ENCODE data around the gene ARRDC2.
"Not testable (repeated sequence)": the region's sequence is repeated elsewhere in the genome, so short reads cannot be mapped to it uniquely, and the experiment has no call there.

The ARRDC2 gene

DNA sequence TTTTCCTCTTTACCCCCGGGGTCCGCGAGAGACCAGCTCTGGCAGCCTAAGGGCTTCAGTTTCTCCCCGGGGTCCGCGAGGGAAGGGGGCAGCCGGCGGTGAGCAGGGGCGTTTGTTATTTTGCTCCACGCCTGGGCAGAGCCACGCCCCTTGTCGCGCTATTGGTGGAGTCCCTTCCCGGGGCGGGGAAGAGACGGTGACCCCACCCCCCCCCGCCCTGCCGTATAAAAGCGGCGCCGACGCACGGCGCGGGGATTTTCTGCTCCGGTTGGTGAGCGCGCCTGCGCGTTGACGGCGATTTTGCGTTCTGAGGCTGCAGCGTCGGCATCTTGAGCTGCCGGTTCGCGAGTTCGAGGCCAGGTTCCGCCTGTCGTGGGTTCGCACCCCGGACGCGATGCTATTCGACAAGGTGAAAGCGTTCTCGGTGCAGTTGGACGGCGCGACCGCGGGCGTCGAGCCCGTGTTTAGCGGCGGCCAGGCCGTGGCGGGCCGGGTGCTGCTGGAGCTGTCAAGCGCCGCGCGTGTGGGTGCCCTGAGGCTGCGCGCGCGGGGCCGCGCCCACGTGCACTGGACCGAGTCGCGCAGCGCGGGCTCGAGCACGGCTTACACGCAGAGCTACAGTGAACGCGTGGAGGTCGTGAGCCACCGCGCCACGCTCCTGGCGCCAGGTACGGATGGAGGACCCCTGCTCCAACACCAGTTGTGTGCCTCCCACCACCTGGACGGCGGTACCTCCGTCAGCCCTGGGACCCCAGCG is at the start of gene ARRDC2:
ARRDC2 (plus strand) TSS at position 254 of the 757 bp plus-strand sequence; CDS start at position 395, 141 bp downstream.
- peak; percentile 77 to 83 for DNase-seq (ENCODE audit: low read depth in 2 of 2)

GRCh38 chr19:17963936-17964691 is 43.9 kb upstream of the ARRDC2 start:
- no peak for DNase-seq (ENCODE audit: low read depth in 2 of 2)

DNA sequence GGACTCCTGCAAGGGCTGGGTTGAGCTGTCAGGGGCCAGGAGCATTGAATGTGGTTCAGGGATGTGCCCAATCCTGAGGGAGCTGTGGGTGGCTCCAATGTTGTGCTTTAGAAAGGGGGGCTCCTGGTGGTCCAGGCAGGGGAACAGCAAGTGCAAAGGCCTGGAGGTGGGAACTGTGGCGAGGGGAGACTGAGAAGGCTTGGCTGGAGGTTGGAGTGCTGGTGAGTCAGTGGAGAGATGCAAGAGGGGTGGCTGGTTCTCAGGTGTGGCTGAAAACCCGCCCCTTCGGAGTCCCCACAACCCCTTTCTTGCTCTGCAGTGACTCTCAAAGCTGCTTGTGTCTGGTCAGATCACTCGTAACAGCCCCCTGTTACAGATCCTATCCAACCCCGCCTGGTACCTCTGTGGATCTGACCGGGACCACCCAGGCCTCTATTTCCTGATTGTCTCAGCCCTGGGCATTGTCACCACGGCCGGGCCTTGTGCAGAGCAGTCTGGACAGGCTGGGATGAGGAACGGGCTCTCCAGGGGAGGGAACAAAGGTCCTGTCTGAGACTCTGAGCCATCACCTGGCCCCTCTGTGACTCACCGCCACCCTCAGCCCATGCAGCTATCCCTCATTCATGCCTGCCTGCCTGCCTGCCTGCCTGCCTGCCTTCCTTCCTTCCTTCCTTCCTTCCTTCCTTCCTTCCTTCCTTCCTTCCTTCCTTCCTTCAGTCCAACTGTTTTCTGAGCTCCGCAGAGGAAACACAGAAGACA is 42.4 kb upstream of the ARRDC2 start:
- DNase-seq (ENCODE audit: low read depth in 2 of 2): no peak

GRCh38 chr19:17966129-17966483 is 41.9 kb upstream of the ARRDC2 start:
- no peak for DNase-seq (ENCODE audit: low read depth in 2 of 2)

- DNase-seq (ENCODE audit: low read depth in 2 of 2): no peak
Measured at GRCh38 chr19:17966550-17967256, 41.3 kb upstream of the ARRDC2 start, which contains the start of gene KCNN1. KCNN1 (plus strand) TSS chr19:17967107; CDS start chr19:17973889, 6,782 bp downstream.

DNA sequence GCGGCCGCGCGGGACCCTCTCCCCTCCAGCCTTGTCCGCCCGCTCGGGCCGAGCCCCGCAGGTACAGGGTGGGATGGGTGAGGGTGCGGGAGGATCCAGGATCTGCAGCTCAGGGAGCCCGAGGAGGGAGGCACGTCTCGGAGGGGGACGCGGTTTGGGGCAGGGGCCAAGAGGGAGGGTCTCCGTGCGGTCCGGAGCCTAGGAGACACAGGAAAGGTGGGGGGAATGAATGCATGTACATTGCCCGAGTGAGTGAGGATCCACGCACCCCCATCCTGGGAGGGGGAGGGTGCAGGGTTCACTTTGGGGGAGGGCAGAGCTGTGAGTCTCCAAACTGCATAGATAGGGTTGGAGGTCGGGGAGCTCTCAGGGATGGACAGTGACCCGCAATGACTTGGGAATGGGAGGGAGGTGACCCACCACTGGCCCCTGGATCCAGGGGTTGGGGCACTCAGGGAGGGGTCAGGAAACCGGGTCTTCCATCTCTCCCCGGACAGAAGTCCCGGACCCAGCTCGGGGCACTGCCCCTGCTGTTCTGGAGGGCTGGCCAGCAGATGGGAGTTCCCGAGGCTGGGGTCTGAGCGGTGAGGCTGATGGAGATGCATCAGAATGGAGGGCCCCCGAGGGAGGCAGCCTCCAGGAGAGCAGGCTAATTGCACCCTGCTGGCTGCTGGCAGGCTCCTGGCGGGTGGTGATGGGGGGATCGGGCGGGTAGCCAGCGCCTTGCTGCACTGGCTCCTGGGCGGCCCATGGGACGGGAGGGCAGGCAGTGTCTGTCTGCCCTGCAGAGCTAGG is 40.5 kb upstream of the ARRDC2 start:
- no peak for DNase-seq (ENCODE audit: low read depth in 2 of 2)

- no peak for DNase-seq (ENCODE audit: low read depth in 2 of 2)
Measured at GRCh38 chr19:17968362-17968761, 39.6 kb upstream of the ARRDC2 start.

GRCh38 chr19:17969096-17969792 is 38.7 kb upstream of the ARRDC2 start:
- no peak for DNase-seq (ENCODE audit: low read depth in 2 of 2)

- no peak for DNase-seq (ENCODE audit: low read depth in 2 of 2)
Measured at GRCh38 chr19:17972230-17972629, 35.7 kb upstream of the ARRDC2 start.

DNA sequence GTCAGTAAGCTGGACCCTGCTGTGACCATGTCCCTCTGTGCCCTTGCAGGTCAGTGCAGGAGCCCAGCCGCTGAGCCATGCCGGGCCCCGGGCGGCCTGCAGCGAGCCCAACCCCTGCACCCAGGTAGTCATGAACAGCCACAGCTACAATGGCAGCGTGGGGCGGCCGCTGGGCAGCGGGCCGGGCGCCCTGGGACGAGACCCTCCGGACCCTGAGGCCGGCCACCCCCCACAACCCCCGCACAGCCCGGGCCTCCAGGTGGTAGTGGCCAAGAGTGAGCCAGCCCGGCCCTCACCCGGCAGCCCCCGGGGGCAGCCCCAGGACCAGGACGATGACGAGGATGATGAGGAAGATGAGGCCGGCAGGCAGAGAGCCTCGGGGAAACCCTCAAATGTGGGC is 34.2 kb upstream of the ARRDC2 start:
- DNase-seq (ENCODE audit: low read depth in 2 of 2): no peak

DNA sequence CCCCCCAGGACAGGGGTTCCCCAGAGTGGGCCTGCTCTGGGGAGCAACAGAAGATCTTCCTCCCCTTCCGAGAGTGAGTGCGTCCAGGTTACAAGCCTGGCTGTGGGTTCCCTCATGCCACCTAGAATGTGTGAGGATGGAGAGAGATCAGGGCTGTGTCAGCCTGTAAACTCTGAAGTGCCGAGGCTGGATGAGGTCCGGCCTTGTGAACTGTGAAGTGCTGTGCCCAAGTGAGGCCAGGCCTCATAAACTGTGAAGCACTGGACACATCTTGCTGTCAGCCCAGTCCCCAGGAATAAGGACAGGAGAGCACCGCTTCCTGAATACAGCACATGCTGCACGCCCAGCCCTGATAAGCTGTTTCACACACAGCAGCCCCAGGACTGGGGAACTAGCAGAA is 33.4 kb upstream of the ARRDC2 start:
- DNase-seq (ENCODE audit: low read depth in 2 of 2): no peak

GRCh38 chr19:17975032-17975431 is 32.9 kb upstream of the ARRDC2 start:
- no peak for DNase-seq (ENCODE audit: low read depth in 2 of 2)

DNA sequence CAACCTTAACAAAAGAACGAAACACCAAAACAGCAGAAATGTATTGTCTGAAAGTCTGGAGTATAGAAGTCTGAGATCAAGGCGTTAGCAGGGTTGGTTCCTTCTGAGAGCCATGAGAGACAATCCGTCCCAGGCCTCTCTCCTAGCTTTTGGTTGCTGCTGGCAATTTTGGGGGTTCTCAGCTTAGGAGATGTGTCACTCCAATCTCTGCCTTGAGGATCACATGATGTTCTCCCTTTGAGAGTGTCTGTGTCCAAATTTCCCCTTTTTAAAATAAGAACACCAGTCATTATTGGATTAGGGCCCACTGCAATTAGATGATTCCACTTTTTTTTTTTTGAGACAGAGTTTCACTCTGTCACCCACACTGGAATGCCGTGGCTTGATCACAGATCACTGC is 30.9 kb upstream of the ARRDC2 start:
- DNase-seq (ENCODE audit: low read depth in 2 of 2): no peak

- DNase-seq (ENCODE audit: low read depth in 2 of 2): no peak
Measured at GRCh38 chr19:17977488-17977887, 30.5 kb upstream of the ARRDC2 start.

DNA sequence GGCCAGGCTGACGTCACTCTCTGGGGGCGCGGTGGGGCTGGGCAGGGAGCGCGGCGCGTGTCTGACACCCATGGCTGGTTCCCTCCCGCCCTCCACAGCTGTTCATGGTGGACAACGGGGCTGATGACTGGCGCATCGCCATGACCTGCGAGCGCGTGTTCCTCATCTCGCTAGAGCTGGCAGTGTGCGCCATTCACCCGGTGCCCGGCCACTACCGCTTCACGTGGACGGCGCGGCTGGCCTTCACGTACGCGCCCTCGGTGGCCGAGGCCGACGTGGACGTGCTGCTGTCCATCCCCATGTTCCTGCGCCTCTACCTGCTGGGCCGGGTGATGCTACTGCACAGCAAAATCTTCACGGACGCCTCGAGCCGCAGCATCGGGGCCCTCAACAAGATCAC is 26.4 kb upstream of the ARRDC2 start:
- DNase-seq (ENCODE audit: low read depth in 2 of 2): no peak

DNA sequence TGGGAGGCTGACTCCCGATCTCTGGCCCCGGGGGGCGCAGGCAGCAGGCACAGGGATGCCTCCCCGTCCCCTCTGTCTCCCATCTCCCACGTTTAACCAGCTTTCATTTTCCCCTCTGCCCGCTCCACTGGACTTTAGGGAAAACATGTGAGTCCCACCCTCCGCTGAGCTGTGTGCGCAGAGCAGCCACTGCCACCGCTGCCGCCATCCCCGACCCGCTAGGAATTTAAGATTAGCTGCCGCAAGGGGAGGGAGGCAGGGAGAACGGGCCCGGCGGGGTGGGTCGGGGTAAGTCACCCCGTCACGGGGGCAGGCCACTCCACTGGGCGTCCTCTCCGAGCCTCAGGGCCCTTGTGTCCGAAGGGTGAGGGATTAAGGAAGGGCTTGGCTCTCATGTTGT is 25.5 kb upstream of the ARRDC2 start:
- DNase-seq (ENCODE audit: low read depth in 2 of 2): no peak

GRCh38 chr19:17985037-17985818 is 22.7 kb upstream of the ARRDC2 start:
- no peak for DNase-seq (ENCODE audit: low read depth in 2 of 2)

GRCh38 chr19:17986569-17986968 is 21.4 kb upstream of the ARRDC2 start:
- DNase-seq (ENCODE audit: low read depth in 2 of 2): not testable (repeated sequence)

DNA sequence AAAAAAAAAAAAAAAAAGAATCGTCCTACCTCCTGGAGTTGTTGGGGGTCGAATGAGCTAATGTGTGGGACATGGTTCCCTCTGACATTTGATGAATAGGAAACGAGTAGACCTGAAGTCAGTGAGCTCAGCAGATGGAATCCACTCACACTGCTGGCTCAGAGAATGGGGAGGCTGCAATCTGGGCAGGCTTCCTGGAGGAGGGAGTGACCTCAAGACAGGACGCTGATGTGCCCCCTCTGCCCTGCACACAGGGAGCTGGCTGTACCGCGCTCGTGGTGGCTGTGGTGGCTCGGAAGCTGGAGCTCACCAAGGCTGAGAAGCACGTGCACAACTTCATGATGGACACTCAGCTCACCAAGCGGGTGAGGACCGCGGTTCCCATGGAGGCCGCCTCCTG is 19.8 kb upstream of the ARRDC2 start:
- DNase-seq (ENCODE audit: low read depth in 2 of 2): no peak

Measured in stimulated activated CD4-positive, alpha-beta T cell treated with anti-CD3 and anti-CD28 coated beads, Interleukin-12 subunit alpha, Interleukin-12 subunit beta, amount 100 ng/mL, for 24 hours (primary cell).